Medulla oblongata (tissue), 1 donor: ENCODE measurements around the gene UBR4.

Source experiments
- DNase-seq: peaks from one replicate; pipeline ENCODE4 v3.0.0-alpha.2; 2015; ENCODE audit errors: extremely low spot score

The UBR4 gene

DNA sequence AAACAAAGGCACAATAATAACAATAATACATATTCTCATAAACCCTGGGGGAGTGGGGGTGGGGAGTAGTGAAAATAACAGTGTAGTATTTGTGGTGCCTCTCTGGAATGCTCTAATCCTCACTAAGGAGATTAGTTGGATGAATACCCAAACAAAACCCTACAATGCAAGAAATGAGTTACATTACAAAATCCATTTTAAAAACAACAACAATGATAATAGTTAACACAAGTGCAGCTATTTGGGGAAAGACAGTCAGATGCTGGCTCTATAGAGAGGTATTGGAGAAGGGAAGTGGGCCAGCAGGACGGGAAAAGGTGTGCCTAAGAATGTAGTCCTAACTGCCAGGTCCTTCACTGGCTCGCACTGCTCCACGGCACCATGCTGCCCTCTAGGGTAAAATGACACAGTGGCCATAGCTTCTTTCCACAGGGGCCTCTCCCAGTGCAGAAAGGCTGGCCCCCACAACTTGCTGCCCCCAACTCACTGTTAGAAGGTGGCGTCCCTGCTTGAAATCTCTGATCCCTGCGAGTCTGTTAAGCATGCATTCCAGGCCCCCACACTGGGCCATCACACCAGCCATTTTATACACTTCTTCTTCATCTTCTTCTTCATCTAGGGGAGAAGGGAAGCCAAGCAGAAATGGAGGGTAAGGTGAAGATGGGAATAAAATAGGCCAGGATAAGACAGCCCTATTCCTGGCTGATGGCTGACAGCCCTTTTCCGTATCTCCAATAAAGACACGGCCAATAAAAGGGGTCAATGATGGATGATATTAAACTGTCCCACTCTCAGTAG, 113.8 kb downstream of the UBR4 start:
- DNase-seq, result peak; percentile 42

DNA sequence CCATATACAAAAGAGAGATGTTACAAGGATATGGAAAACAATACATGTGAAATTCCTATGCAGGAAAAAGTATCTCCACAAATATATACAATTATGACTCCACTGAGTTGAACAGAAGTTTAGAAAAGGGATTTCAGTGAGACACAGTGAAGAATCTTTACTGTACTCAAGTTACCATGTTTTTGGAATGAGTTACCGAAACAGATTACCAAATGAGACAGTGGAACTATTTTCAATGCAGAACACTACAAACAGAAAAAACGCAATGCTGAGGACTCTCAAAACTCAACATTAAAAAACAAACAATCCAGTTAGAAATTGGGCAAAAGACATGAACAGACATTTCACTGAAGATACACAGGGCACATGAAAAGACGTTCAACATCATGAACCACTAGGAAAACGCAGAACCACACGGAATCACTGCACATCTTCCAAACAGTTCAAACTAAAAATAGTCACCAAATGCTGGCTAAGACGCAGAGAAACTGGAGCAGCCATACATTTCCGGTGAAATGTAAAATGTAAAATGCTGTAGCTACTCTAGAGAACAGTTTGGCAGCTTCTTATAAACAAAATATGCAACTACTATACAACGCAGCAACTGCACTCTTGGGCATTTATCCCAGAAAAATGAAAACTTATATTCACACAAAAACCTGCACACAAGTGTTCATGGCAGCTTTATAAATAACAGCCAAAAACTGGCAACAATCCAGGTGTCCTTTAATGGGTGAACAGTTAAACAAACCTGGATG, 118.7 kb downstream of the UBR4 start:
- no peak for DNase-seq

DNA sequence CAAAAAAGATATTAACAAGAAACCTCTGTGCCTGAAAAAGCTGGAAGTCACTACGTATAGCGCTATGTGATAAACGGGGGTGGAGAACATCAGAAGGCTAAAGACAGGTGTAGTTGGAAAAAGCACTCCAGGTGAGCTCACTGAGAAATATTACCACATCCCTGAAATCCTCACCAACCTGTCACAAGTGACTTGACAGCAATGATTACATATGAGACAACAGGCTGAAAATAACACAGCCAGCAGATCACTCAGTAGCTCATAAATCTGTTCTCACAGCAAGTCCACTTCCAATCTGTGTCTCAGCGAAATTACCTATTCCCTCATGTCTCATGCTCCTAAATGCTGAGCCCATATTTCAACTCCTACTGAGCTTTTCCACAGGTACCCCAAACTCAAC, 120.5 kb downstream of the UBR4 start:
- no peak for DNase-seq

DNA sequence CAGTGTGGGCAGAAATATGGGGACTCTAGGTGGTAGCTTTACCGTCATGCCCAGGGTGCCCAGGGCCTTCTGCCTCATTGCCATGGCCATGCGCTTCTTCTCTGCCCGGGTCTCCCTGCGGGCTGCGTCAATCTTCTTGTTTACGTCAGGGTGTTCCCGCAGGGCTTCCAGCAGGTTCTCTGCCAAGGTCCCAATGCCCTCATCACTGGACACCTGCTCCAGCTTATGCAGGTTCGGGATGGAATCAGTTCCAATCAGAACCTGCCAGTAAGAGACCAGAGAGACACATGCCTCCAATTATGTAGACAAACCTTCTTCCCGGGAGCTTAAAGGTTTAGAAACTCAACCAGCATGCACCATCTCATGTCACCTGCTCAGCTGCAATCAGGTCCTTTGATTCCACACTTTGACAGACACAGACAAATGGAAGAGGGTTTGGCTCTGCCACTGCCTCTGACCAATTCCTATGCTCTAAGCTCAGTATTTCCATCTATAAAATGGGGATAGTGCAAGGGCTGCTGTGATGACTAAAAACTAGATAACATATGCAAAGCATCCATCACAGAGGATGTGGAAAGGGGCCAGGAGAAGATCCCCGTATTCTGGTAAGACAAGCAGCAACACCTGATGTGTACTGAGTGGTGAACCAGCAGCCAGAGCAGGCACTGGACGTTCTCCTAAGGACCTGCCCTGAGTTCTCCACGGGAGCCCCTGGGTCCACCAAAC, 121.2 kb downstream of the UBR4 start:
- no peak for DNase-seq

DNA sequence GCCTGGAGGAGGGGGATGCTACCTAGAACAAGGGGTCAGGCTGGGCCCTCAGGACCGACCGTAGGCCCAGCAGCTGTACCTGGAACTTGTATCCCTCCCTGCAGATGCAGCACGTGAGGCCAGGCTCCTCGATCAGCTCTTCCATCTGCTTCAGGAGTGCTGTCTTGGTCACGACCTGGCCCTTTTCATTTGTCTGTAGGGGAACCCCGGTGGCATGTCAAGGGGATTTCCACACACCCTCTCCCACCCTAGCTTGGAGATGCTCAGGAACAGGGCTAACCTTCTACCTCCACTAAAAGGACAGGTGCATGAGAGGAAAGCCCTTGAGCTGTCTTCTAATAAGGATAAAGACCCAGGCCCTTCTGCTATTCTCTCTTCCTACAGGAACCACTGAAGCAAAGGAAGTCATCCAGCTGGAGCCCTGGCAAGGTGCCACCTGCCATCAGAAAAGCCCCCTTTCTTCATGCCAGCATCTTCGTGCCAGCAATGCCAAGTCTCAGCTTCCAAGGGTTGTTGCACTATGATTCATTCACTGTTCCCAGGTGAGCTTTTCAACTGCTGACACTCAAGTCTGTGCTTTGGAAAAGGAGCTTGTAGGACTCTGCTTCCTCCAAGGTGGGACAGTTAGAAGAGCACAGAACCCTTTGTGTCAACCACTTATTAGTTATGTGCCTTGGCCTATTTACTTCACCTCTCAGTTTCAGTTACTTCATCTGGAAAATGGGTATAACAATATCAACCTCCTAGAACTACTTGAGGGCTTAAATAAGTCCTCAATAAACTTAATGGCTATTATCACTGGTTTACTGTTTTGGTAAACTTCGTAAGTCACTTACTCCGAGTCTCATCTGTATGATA, 122.1 kb downstream of the UBR4 start:
- no peak for DNase-seq

DNA sequence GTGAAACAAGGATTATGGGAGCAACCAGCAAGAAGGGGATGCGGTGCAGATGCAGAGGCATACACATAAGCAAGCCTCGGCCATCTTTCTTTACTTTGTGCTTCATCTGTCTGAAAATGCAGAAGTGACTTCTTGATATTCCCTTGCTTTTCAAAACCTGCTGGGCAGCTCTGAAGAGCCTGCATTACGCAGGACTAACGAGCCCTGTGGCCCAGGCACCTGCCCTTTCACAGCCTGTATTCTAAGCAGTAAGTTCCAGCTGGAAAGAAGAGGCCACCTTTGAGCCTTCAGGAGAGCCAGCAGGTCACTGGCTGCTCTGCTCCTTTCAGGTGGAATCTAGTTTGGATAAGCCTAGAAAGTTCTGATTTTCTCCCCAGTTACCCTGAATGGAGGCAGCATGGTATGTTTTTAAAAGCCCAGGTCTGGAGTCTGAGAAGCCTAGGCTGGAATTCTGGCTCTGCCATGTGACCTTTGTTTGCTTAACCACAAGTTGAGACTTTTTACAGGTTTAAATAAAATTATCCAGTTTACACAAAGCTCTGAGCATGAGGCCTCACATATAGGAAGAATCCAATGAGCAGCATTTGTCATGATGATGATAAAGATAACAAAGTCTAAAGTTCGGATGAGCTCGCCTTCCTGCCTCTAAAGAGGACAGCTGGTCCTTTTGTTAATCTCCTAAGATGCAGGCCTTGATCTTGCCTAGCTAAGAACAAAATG, 122.9 kb downstream of the UBR4 start:
- DNase-seq, result no peak

DNA sequence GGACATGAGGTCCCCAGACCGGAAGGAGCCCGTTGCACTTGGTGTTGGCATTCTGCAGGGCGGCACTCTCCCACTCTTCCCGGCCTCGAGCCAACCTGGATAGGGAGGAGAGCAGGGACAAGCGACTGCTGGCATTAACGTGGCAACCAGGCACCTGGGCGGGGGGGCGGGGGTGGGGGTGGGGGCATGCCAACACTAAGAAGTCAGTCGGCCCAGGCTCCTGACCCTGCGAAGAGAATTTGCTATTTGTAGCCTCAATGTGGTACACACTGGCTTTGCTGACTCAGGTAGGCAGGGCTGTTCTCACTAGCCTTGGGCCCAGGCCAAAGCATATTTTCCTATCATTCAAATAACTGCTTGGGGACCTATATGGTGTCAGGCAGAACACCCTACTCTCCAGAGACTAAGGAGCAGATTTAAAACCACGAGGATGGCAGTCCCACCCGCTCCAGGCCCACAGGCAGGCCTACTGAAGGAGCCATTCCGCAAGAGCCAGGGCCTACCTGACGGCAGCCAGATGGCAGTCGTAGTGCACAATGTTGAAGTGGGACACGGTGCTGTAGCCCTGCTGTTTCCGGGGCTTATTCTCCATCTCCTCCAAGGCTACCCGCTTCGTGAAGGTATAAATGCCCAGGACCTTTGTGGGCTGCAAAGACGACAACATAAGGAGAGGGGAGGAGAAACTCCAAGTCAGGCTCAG, 123.7 kb downstream of the UBR4 start:
- DNase-seq, result no peak

DNA sequence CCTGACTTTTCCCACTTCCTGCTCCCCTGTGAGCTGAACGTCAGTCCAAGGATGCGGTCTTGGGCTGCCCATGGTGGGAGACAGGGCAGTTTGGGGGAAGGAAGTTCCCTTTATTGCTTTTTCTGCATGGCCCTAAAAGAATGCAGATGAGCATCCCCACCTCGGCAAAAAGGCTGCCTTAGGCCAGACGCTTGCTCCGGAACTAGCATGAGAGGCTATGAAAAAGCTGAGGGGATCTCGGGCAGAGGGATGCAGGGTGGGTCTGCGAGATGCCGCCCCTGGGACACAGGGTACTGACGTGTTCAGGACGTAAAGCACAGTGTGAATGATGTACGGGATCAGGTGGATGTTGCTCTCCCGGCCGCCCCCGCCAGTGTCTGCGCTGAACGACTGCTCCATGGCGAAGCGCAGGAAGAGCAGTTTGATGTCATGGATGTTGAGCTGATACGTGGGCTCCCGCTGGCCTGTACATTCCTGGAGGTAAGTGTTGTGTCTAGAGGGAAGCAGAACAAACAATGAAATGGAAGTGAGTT, 125.8 kb downstream of the UBR4 start:
- no peak for DNase-seq

DNA sequence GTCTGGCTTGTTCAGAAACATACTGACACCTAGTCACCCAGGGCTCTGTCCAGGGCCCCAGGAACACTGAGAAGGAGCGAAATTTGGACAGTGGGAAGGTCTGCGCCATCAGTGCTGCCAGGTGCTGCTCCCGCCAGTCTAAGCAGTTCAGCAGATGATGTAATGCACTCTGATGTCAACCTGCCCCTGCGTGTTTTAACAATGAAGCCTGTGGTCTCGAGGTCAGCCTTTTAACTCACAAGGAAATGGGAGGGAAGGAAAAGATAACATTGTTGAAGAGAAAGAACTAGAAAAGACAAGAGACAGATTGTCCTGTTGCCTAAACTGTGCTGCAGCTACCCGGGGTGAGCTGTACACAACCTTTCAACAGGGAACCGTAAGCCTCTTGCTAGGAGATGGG, 127.0 kb downstream of the UBR4 start:
- peak; percentile 25 for DNase-seq

DNA sequence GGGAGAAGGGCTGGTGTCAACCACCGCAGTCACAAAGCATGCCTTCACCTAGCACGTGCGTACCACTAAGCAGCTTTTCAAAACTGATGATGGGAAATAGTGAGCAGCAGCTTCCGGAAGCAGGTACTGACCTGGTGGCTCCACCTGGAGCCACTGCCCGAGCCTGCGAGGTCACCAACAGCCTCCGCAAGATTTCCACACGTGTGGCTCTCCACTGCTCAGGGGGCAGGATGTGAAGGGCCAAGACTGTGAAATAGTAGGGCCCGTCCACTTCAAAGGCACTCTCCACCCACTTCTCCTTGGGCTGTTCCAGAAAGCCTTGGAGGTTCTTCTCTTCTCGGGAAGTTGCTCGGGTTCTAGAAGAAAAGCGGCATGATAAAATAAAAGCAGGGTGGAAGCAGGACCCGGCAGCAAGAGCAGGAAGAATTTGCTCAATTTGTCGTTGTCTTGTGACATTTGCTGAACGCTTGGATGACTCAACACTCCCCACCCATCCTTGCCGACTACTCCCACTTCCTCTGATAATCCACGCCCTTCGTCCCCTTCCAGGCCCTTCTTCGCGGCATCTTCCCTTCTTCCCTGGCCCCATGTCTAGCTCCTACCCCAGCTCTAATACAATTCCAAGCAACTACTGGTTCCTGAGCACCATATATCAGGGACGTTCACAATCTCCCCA, 128.7 kb downstream of the UBR4 start:
- peak; percentile 12 for DNase-seq

DNA sequence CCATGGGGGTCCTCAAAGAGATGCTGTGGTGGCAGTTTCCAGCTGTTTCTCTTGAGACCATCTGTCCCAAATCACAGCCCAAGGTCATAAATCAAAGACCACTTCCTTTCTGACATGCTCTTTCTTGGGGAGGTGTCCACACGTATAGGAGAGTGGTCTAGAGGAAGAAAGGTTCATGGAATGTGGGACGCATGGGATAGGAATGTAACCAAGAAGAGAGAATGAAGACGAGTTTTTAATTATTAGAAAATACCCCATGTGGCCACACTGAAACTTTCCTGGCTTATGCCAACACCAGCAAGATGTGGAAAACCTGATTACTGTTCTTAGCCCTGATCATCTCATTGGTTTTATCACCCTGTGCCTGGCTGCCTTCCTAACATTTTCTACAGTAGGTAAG, 129.3 kb downstream of the UBR4 start:
- no peak for DNase-seq

DNA sequence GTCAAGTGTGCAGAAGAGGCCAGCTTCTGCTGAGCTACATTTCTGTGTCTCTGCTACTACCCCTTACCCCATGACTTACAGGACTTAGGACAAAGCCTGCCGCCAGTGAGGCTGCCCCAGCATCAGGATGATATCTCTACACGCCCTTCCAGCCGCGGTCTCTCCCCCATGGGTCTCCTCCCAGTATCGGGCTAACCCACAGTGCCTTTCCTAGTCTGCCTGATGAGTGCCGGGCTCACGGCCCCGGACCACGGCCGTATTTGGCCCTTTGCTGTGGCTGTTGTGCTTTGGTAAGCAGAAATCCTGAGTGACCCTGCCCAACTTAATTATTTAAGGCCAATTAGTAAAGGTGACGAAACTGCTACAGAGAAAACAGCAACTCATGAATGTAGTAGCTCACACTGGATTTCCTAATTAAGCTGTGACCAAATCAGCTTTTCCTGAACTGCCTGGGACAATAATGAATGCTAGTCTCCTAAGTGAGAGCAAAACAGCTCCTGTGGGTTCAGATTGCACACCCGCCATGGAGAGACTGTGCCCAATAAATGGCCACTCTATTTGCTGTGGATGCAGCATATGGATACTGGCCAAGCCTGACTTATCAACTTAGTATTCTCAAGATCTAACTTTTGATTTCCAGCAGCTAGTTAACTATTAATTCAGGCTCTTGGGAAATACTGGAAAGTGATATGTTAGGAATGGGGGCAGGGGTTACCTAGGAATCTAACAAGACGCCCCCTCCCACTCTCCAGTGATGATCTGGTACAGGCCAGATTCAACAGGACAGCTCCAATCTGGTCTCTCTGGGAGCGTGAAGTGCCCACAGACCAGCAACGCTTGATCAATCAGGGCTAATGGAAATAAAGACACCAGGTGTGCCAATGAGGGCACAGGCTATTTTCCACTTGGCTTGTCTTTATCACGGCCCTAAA, 130.3 kb downstream of the UBR4 start:
- DNase-seq, result no peak

DNA sequence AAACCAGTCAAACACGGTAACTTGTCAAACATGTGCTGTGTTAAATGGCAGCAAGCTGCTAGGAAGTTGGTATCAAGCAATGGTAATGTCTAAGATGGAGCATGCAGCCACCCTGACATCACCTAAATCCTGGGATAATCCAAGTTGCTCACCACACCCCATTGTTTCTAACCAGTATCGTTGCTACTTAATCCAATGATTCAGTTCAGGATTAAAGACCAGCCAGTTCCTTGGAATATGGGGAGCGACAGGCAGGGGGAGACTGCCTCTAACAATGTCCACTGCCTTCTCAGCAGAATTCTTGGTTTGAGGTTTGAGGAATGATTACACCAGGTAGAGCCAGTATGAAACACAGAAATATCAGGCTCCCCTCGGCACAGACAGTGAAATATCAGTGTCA, 131.5 kb downstream of the UBR4 start:
- DNase-seq, result no peak

DNA sequence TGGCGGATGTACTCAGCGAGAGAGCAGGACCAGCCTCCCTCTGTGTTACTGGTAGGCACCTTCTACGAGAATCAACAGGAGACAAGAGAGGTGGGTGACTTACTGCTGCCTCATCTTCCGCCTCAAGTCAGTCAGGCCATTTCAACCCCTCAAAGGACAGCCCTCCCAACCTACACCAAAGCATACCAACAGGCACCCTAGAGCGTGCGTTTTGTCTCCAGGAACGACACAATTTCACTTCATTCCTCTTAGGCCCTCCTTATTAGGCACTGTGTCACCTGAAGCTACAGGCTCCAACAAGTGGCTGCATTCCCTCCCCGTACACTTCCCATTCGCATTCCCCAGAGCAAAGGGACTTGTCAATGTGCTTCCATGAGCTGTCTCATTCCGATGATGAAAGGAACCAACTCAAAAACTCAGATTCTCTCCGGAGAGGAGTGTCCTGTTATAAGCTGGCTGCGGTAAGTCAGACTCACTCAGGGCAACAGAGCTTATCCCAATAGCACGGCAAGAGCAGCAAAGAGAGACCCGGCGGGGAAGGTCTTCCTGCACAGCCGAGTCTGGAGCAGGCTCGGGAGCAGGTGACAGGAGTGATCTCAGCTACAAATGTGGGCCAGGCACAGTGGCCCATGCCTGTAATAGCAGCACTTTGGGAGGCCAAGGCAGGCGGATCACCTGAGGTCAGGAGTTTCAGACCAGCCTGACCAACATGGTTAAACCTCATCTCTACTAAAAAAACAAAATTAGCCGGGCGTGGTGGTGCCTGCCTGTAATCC, 133.0 kb downstream of the UBR4 start:
- DNase-seq, result no peak

DNA sequence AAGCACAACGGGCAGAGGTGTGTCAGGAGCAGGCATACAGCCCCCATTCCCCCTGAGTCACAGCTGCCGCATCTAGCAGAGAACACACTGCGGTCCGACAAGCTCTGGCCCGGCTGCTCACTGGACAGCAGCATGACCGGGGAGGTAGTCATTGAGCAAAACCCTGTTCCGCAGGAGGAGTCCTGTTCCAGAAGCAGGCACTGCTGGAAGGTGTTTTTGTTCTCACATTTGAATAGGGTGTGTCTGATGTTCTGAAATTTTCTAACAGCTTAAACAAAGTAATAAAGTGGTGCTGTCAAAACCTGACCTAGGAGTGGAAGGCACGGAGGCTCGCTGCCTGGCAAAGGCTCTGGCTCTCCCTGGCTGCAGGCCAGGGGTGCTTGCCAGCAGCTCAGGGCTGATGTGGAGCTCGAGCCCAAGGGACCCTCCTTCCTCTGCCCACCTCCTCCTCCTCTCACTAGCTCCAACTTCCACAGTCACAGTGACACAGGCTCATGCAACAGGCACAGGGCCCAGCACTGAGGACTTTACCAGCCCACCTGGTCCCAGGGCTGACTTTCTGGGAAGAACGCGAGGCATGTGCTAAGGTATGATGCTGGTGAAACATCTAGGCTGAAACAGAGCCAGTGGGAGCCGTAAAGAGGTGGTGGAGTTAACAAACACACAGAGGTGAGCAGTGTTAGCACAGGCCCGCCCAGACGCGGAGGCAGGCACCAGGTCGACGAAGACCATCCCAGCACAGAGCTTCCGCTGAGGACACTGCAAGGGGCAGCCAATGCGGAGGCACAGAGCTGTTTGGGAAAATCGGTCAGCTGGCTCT, 135.0 kb downstream of the UBR4 start:
- DNase-seq, result peak; percentile 19

DNA sequence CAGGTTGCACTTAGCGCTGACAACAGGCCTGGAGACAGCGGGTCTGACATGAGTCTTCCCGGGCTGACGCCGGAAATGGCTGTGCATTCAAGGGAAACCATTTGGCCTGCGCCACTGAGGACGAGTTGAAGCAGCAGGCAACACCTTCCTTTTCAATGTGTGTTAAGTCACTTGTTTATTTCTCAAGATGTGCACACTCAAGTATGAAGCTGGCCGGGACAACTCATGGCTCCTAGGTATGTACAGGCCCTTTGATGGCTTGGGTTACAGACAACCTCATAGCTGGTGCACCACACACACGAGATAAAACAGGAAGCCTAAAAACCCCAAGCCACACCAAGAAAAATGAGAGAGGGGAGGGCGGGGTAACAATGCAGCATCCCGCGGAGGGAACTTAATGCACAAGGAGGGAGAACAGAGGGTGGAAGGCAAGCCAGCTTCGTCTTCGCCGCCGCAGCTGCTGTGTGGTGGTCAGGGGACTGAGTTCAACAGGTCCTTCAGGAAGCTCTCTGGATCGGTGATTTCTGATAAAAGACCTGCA, 135.6 kb downstream of the UBR4 start:
- no peak for DNase-seq
